GM19023 (cell line): Measurements from ENCODE around the gene NMNAT2.
"Not testable (repeated sequence)": the region's sequence is repeated elsewhere in the genome, so short reads cannot be mapped to it uniquely, and the experiment has no call there.

Source experiments
- ATAC-seq: cut with Tn5 transposase; IDR thresholded peaks from one replicate; pipeline ENCODE4 v1.9.1; 2021; ENCODE audit warnings: mild to moderate bottlenecking, moderate library complexity; ENCODE audit not compliant: unreplicated experiment

Gene NMNAT2

GRCh38 chr1:183291216-183291762 lies 126.9 kb downstream of the NMNAT2 start:
- ATAC-seq: no peak

GRCh38 chr1:183290628-183291027 lies 127.6 kb downstream of the NMNAT2 start:
- no peak for ATAC-seq

GRCh38 chr1:183289051-183289496 lies 129.1 kb downstream of the NMNAT2 start:
- ATAC-seq: no peak

- no peak for ATAC-seq
Measured at GRCh38 chr1:183288583-183288982, 129.6 kb downstream of the NMNAT2 start.

- no peak for ATAC-seq
Measured at GRCh38 chr1:183287191-183287675, 130.9 kb downstream of the NMNAT2 start.

GRCh38 chr1:183285746-183286145 lies 132.4 kb downstream of the NMNAT2 start:
- no peak for ATAC-seq

- no peak for ATAC-seq
Measured at GRCh38 chr1:183285256-183285655, 132.9 kb downstream of the NMNAT2 start.

- no peak for ATAC-seq
Measured at GRCh38 chr1:183284086-183284485, 134.1 kb downstream of the NMNAT2 start.

- ATAC-seq: no peak
Measured at GRCh38 chr1:183283286-183283685, 134.9 kb downstream of the NMNAT2 start.

- ATAC-seq: no peak
Measured at GRCh38 chr1:183282101-183282855, 135.9 kb downstream of the NMNAT2 start.

GRCh38 chr1:183281553-183282091 lies 136.6 kb downstream of the NMNAT2 start:
- ATAC-seq: peak; percentile 75

- no peak for ATAC-seq
Measured at GRCh38 chr1:183281039-183281438, 137.1 kb downstream of the NMNAT2 start.

GRCh38 chr1:183279835-183280234 lies 138.3 kb downstream of the NMNAT2 start:
- no peak for ATAC-seq

- ATAC-seq: no peak
Measured at GRCh38 chr1:183278739-183279591, 139.2 kb downstream of the NMNAT2 start.

- ATAC-seq: no peak
Measured at GRCh38 chr1:183277821-183278738, 140.1 kb downstream of the NMNAT2 start.

- no peak for ATAC-seq
Measured at GRCh38 chr1:183276386-183277080, 141.6 kb downstream of the NMNAT2 start.

- ATAC-seq: no peak
Measured at GRCh38 chr1:183275322-183275721, 142.9 kb downstream of the NMNAT2 start.

GRCh38 chr1:183274836-183275235 lies 143.3 kb downstream of the NMNAT2 start:
- ATAC-seq: no peak

GRCh38 chr1:183273984-183274383 lies 144.2 kb downstream of the NMNAT2 start:
- ATAC-seq: not testable (repeated sequence)

- ATAC-seq: no peak
Measured at GRCh38 chr1:183273300-183273699, 144.9 kb downstream of the NMNAT2 start.
